Brain microvascular endothelial cell (primary cell): Measurements from ENCODE around the gene CACNA2D3.
A peak's percentile ranks its signal among the peaks of the same experiment; 100 is the strongest.

Experiments
- DNase-seq: peaks from one replicate; pipeline ENCODE4 v3.0.0-alpha.2; 2020
- H3K27ac ChIP-seq: fragments of 250-450 bp; sonication (Bioruptor Pico); 2 replicates; pipeline ENCODE4 v1.5.1; 2020; ENCODE audit warnings: mild to moderate bottlenecking, moderate library complexity
- H3K27me3 ChIP-seq: fragments of 250-450 bp; sonication (Bioruptor Pico); replicated peaks from 2 replicates; pipeline ENCODE4 v1.5.1; 2020; ENCODE audit warnings: mild to moderate bottlenecking
- H3K36me3 ChIP-seq: fragments of 250-450 bp; sonication (Bioruptor Pico); replicated peaks from 2 replicates; pipeline ENCODE4 v1.5.1; 2020; ENCODE audit warnings: mild to moderate bottlenecking
- H3K4me3 ChIP-seq: 2 replicates; pipeline ENCODE4 v1.5.1; 2011; ENCODE audit warnings: low read depth, mild to moderate bottlenecking, control low read depth, low read length, moderate library complexity
- in situ Hi-C: cut with HindIII; loops from 2 replicates; pipeline ENCODE4 v1.10.0; 2017; ENCODE audit warnings: low sequenced_read_pairs, low pct_ligation_motif_present
- TF ChIP-seq, protein P1 (sequence below): IDR thresholded peaks from 2 replicates; pipeline ENCODE4 v1.5.1; 2011; ENCODE audit warnings: low read depth, mild to moderate bottlenecking, moderate library complexity, low read length, control low read depth, inconsistent platforms; ENCODE audit errors: missing control alignments

CACNA2D3 gene

DNA sequence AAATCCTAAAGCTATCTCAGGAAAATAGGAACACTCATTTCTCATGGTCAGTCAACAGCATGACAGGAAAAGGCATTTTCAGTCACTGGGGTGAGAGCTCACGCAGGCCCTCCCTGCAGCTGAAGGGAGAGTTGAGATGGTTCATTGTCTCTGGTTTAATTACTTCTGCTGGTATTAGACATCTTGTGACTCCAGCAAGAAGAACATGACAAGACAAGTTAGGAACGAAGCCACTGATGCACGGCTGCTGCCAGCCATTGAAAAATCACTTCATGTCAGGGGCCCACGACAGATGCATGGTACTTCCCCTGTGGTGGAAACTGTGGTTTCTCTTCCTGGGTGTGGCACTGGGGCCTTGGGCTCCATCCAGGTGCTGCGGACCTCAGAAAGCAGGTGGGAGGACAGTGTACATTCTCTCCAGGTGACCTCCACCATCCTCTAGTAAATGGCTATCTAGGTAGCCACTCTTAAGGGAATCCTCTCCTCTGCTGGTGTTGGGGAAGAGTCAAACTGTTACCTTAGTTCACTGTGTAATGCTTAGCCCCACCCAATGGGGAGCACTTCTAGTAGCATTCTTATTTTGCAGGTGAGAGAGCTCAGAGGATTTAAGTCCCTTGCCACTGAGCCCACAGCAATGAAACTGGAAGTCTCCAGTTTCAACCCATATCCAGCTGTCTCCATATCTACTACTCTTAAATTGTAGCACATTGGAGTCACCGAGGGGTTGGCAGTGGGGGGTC is 531.3 kb downstream of the CACNA2D3 start:
- Histone ChIP-seq H3K4me3 (no peak overlapping the region), H3K27ac (no peak overlapping the region), H3K27me3 (no peaks in the 10 kb centered on the region), H3K36me3 (no peaks in the 10 kb centered on the region)
- no peak for DNase-seq
- in situ Hi-C loops = no loop called here
- TF ChIP-seq, protein P1, sequence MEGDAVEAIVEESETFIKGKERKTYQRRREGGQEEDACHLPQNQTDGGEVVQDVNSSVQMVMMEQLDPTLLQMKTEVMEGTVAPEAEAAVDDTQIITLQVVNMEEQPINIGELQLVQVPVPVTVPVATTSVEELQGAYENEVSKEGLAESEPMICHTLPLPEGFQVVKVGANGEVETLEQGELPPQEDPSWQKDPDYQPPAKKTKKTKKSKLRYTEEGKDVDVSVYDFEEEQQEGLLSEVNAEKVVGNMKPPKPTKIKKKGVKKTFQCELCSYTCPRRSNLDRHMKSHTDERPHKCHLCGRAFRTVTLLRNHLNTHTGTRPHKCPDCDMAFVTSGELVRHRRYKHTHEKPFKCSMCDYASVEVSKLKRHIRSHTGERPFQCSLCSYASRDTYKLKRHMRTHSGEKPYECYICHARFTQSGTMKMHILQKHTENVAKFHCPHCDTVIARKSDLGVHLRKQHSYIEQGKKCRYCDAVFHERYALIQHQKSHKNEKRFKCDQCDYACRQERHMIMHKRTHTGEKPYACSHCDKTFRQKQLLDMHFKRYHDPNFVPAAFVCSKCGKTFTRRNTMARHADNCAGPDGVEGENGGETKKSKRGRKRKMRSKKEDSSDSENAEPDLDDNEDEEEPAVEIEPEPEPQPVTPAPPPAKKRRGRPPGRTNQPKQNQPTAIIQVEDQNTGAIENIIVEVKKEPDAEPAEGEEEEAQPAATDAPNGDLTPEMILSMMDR = no peak

DNA sequence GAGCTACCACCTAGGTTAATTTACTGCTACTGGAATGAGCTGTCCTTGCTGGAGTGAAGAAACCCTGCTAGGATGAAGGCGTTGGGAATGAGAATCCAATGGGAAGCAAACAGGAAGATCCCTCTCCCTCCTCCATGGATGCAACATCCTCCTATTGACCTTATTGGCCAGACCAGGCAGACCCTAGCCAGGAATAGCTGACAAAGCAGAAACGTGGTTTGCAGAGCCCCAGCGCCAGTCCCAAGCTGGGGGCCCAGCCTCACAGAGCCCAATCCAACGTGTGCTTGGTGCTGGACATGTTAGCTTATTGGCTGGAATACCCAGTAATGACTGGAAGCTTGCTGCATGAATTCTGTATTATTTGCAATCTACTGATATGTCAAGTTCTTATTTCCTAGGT is 532.4 kb downstream of the CACNA2D3 start:
- in situ Hi-C loops = no loop called here
- no peaks in the 10 kb centered on the region for H3K27me3 ChIP-seq
- TF ChIP-seq, protein P1 = no peak
- no peak overlapping the region for H3K4me3 ChIP-seq
- no peak for DNase-seq
- H3K27ac ChIP-seq = no peak overlapping the region
- no peaks in the 10 kb centered on the region for H3K36me3 ChIP-seq

DNA sequence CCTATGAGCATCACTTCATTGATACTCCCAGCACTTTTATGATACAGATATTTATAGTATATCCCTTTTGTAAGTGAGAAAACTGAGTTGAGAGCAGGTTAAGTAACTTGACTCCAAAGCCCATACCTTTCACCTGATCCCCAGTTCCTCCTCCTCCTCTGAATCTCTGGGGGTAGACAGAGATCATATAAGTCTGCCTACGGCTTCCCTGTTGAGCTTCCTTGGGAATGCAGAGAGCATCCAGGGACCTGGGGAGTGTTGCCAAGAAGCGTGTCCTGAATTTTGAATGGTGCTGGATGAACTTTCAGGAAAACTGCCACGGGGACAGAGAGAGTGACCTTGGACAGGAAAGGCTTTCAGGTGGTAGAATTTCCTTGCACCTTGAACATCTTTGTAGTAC is 537.0 kb downstream of the CACNA2D3 start:
- in situ Hi-C loops = no loop called here
- H3K36me3 ChIP-seq = no peaks in the 10 kb centered on the region

GRCh38 chr3:54660714-54661132 is 538.4 kb downstream of the CACNA2D3 start:
- H3K27me3 ChIP-seq = no peaks in the 10 kb centered on the region
- no peaks in the 10 kb centered on the region for H3K36me3 ChIP-seq
- H3K27ac ChIP-seq = no peak overlapping the region
- DNase-seq = peak; percentile 6
- in situ Hi-C loops = no loop called here
- H3K4me3 ChIP-seq = no peak overlapping the region
- TF ChIP-seq, protein P1 = no peak

More for the DNA sequence above, 537.0 kb downstream of the CACNA2D3 start:
- Histone ChIP-seq H3K4me3 (no peak overlapping the region), H3K27me3 (no peaks in the 10 kb centered on the region), H3K27ac (no peak overlapping the region)
- TF ChIP-seq, protein P1 = no peak
- no peak for DNase-seq

DNA sequence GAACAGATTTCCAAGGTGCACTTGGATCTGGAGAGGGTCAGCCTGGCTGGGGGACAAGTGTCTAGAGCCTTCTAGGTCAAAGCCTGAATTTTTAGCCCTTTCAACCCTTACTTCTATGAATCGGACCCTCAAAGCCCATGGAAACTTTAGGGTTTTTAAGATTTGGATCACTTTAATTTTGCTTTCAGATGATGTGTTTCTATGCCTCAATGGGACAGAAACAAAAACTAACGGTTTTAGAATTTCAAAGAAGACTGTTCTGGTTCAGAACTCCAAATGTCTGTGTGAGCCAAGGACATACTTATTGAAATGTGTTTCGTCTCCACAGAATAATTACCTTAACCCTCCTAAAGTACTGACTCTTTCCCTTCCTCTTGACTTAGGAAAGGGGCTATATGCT is 538.8 kb downstream of the CACNA2D3 start:
- H3K27me3 ChIP-seq = no peaks in the 10 kb centered on the region
- no peaks in the 10 kb centered on the region for H3K36me3 ChIP-seq
- H3K27ac ChIP-seq = no peak overlapping the region
- in situ Hi-C loops = no loop called here
- no peak for DNase-seq
- no peak overlapping the region for H3K4me3 ChIP-seq
- TF ChIP-seq, protein P1 = no peak
